Osteoblast (primary cell): ENCODE results near the gene BNC1. TPM values are rescaled to one million over a fixed set of nuclear protein-coding genes. Genes with fewer than 3 reads are reported as not detected.

Experiments used
- DNase-seq: peaks from one replicate; pipeline ENCODE4 v3.0.0; 2011; ENCODE audit warnings: low spot score, mixed read lengths; ENCODE audit not compliant: insufficient read length; ENCODE audit errors: missing footprints
- H2AFZ ChIP-seq: 2 replicates; pipeline ENCODE4 v1.6.0; 2011; ENCODE audit warnings: mild to moderate bottlenecking, low read length
- H3K27ac ChIP-seq: 2 replicates; pipeline ENCODE4 v1.5.1; 2011; ENCODE audit warnings: mild to moderate bottlenecking, low read depth, low read length, moderate library complexity
- H3K27me3 ChIP-seq: 2 replicates; pipeline ENCODE4 v1.6.0; 2012; ENCODE audit warnings: mild to moderate bottlenecking, control low read depth, inconsistent platforms, low read length, moderate library complexity; ENCODE audit not compliant: insufficient read depth
- H3K36me3 ChIP-seq: 2 replicates; pipeline ENCODE4 v1.5.1; 2011; ENCODE audit warnings: mild to moderate bottlenecking, low read length, control low read depth, moderate library complexity; ENCODE audit not compliant: insufficient read depth
- H3K4me1 ChIP-seq: 2 replicates; pipeline ENCODE4 v1.5.1; 2011; ENCODE audit warnings: mild to moderate bottlenecking, low read length, control low read depth, moderate library complexity; ENCODE audit not compliant: insufficient read depth
- H3K4me2 ChIP-seq: 2 replicates; pipeline ENCODE4 v1.6.0; 2011; ENCODE audit warnings: mild to moderate bottlenecking, low read length; ENCODE audit not compliant: insufficient read depth
- H3K4me3 ChIP-seq: fragments of 200-600 bp; sonication (generic); 3 replicates; pipeline ENCODE4 v1.5.1; 2012; ENCODE audit warnings: mild to moderate bottlenecking, low read length, inconsistent platforms; ENCODE audit not compliant: insufficient read depth
- H3K79me2 ChIP-seq: 2 replicates; pipeline ENCODE4 v1.6.0; 2012; ENCODE audit warnings: mild to moderate bottlenecking, low read length, control low read depth, inconsistent platforms; ENCODE audit not compliant: insufficient read depth
- H3K9me3 ChIP-seq: 2 replicates; pipeline ENCODE4 v1.5.1; 2011; ENCODE audit warnings: low read depth, low read length, control low read depth
- H4K20me1 ChIP-seq: 2 replicates; pipeline ENCODE4 v1.6.0; 2012; ENCODE audit warnings: mild to moderate bottlenecking, low read length, control low read depth; ENCODE audit not compliant: insufficient read depth
- total RNA-seq: library from RNA; depleted of rRNA; stranded (reverse); fragments of >200 nt; gene quantifications from 2 replicates; pipeline ENCODE4 v1.2.3, GENCODE V29; 2012
- TF ChIP-seq, protein P1 (sequence below): IDR thresholded peaks from 2 replicates; pipeline ENCODE4 v1.5.1; 2011; ENCODE audit warnings: mild to moderate bottlenecking, low read depth, low read length, moderate library complexity; ENCODE audit errors: extremely low read depth

The BNC1 gene
- total RNA-seq, 1 donor = 3.3 TPM

DNA sequence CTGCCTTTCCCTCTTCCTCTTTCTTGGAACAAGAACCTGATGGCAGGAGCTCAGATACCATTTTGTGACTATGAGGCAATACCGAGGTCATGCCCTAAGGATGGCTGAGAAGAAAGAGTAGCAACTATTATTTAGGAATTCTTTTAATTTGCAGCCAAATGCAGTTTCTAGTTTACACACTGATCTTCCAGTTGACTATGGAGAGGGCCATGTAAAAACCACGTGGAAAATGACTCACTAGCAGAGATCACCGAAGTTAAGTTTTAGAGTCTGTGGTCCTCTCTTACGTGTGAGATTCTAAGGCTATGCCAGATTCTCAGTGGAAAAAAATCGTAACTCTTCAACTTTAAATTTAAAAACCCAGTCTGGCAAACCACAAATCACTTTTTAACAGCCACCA lies 7.8 kb downstream of the BNC1 start:
- DNase-seq = peak; percentile 56
- H3K79me2 ChIP-seq = peaks cover 72% of the 10 kb centered on the region

DNA sequence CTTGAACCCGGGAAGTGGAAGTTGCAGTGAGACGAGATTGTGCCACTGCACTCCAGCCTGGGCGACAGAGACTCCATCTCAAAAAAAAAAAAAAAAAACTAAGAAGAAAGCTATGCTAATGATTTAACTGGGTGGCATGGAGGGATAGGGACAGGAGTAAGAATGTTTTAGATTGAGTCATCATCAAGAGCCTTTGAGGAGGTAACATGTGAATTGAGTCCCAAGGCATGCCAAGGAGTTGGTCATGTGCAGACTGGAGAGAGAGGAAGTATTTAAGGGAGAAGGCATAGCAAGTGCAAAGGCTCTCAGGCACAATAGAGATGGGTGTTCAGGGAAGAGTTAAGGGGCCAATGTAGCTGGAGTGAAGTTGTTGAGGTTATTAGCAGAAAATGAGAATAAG lies 9.1 kb downstream of the BNC1 start:
- peaks cover 65% of the 10 kb centered on the region for H3K79me2 ChIP-seq
- no peak overlapping the region for H3K4me2 ChIP-seq
- TF ChIP-seq, protein P1, sequence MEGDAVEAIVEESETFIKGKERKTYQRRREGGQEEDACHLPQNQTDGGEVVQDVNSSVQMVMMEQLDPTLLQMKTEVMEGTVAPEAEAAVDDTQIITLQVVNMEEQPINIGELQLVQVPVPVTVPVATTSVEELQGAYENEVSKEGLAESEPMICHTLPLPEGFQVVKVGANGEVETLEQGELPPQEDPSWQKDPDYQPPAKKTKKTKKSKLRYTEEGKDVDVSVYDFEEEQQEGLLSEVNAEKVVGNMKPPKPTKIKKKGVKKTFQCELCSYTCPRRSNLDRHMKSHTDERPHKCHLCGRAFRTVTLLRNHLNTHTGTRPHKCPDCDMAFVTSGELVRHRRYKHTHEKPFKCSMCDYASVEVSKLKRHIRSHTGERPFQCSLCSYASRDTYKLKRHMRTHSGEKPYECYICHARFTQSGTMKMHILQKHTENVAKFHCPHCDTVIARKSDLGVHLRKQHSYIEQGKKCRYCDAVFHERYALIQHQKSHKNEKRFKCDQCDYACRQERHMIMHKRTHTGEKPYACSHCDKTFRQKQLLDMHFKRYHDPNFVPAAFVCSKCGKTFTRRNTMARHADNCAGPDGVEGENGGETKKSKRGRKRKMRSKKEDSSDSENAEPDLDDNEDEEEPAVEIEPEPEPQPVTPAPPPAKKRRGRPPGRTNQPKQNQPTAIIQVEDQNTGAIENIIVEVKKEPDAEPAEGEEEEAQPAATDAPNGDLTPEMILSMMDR = no peak
- H3K36me3 ChIP-seq = no peaks in the 10 kb centered on the region
- no peaks in the 10 kb centered on the region for H3K4me1 ChIP-seq
- no peaks in the 10 kb centered on the region for H3K9me3 ChIP-seq
- no peaks in the 10 kb centered on the region for H4K20me1 ChIP-seq
- H3K4me3 ChIP-seq = no peak overlapping the region
- DNase-seq = peak; percentile 78
- H2AFZ ChIP-seq = no peak overlapping the region
- no peak overlapping the region for H3K27ac ChIP-seq
- H3K27me3 ChIP-seq = no peaks in the 10 kb centered on the region

More for the DNA sequence above, 7.8 kb downstream of the BNC1 start:
- Histone ChIP-seq H3K36me3 (no peaks in the 10 kb centered on the region), H3K4me2 (no peak overlapping the region), H2AFZ (no peak overlapping the region), H4K20me1 (no peaks in the 10 kb centered on the region), H3K27me3 (no peaks in the 10 kb centered on the region), H3K4me1 (no peaks in the 10 kb centered on the region), H3K9me3 (no peaks in the 10 kb centered on the region), H3K27ac (no peak overlapping the region), H3K4me3 (no peak overlapping the region)
- TF ChIP-seq, protein P1 = no peak

DNA sequence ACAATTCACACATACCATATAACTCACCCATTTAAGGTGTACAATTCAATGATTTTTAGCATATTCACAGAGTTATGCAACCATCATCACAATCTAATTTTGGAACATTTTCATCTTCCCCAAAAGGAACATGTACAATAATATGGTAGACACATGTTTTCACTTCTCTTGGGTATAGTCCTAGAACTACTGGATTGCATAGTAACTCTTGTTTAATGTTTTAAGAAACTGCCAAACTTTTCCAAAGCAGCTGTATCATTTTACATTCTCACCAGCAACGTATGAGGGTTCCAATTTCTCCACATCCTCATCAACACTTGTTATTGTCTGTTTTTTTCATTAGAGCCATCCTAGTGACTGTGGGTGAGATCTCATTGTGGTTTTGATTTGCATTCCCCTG lies 14.3 kb downstream of the BNC1 start:
- H3K27ac ChIP-seq = no peak overlapping the region
- DNase-seq = no peak
- TF ChIP-seq, protein P1 = no peak
- no peaks in the 10 kb centered on the region for H3K27me3 ChIP-seq
- no peaks in the 10 kb centered on the region for H3K9me3 ChIP-seq
- H2AFZ ChIP-seq = no peak overlapping the region
- H3K4me2 ChIP-seq = no peak overlapping the region
- peaks cover 19% of the 10 kb centered on the region for H3K36me3 ChIP-seq
- peaks cover 2% of the 10 kb centered on the region for H4K20me1 ChIP-seq
- no peak overlapping the region for H3K4me3 ChIP-seq
- H3K79me2 ChIP-seq = peaks cover 34% of the 10 kb centered on the region
- H3K4me1 ChIP-seq = no peaks in the 10 kb centered on the region

DNA sequence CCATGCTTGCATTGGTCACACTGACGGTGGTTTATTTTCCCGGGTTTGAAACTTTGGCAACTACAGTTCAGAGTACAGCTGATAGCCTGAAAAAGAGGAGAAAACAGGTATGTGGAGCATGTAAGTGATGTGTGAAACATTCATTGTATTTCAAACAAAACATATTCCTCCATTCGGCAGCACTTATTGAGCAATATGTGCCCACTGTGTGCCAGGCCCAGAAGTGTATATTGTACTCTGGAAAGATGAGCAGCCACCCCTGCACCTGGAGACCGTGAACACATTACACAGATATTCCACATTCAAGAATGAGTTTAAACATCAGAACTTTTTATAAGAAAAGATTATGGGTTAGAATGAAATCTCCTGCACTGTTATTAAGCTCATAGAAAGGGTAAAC lies 16.3 kb downstream of the BNC1 start:
- Histone ChIP-seq H3K4me3 (no peak overlapping the region), H3K36me3 (peaks cover 36% of the 10 kb centered on the region), H3K27ac (no peak overlapping the region), H3K4me1 (no peaks in the 10 kb centered on the region), H3K79me2 (peaks cover 18% of the 10 kb centered on the region), H3K9me3 (no peaks in the 10 kb centered on the region), H4K20me1 (peaks cover 2% of the 10 kb centered on the region), H2AFZ (no peak overlapping the region), H3K4me2 (no peak overlapping the region), H3K27me3 (no peaks in the 10 kb centered on the region)
- TF ChIP-seq, protein P1 = no peak
- no peak for DNase-seq
